Pancreas (tissue), 10 donors: Measurements from ENCODE around the gene ACADVL. TPM values are rescaled to one million over a fixed set of nuclear protein-coding genes. Genes with fewer than 3 reads are reported as not detected.
A peak's percentile ranks its signal among the peaks of the same experiment; 100 is the strongest.
"Not testable (repeated sequence)": the region's sequence is repeated elsewhere in the genome, so short reads cannot be mapped to it uniquely, and the experiment has no call there.

Source experiments
- ATAC-seq, 4 donors: fragments of 200-7000 bp; cut with Tn5 transposase; one replicate each; pipeline versions ENCODE4 v1.8.0 to v1.9.1; 2020; ENCODE audit warnings: mild to moderate bottlenecking in 4 of 4, moderate library complexity in 4 of 4
- DNase-seq, 6 donors: peaks; one replicate each; pipeline ENCODE4 v3.0.0-alpha.2; 2020
- FAIRE-seq: peaks from 2 replicates; lab custom pipeline; 2012; peaks lifted over from hg19 to GRCh38; lab: Jason Lieb, UNC
- H3K27ac ChIP-seq, 4 donors: fragments of 200-600 bp; sonication (generic); 1 replicate in 3 of 4; 2 replicates in 1 of 4; pipeline versions ENCODE4 v1.5.0 to v1.8.0; 2020
- H3K27me3 ChIP-seq, 4 donors: fragments of 200-600 bp; one replicate each; pipeline ENCODE4 v1.8.0; 2021
- H3K36me3 ChIP-seq, 3 donors: fragments of 200-600 bp; sonication (generic) in 1 of 3; one replicate each; pipeline versions ENCODE4 v1.5.0 to v1.8.0; 2020 to 2021
- H3K4me1 ChIP-seq, 3 donors: fragments of 200-600 bp; one replicate each; pipeline ENCODE4 v1.8.0; 2021
- H3K4me3 ChIP-seq, 4 donors: fragments of 200-600 bp; sonication (generic) in 2 of 4; one replicate each; pipeline versions ENCODE4 v1.5.0 to v1.8.0; 2020 to 2021
- H3K9me3 ChIP-seq, 4 donors: fragments of 200-600 bp; one replicate each; pipeline ENCODE4 v1.8.0; 2021
- WGBS, 2 donors: extraction: QIAGEN DNeasy Blood & Tissue Kit; methylation state at CpG; one replicate each; pipeline ENCODE4 v1.1.7; 2013; 5-methylcytosine and 5-hydroxymethylcytosine counted together
- intact Hi-C, 3 donors: fragments of 100-400 bp; cut with DNase I; formaldehyde crosslinking; loops; one replicate each; pipeline versions ENCODE4 v1.11.1 to v1.14.2; 2022
- polyA plus RNA-seq, 2 donors: library from polyadenylated mRNA; stranded (reverse); fragments of 200-250 nt; gene quantifications; one replicate each; pipeline ENCODE4 v1.2.3, GENCODE V29; 2013
- total RNA-seq, 6 donors: library from RNA; stranded (reverse); fragmentation: NEBNext Ultra II Directional in 4 of 6; extraction: Animal tissue kit (Norgen Biotek cat#: 25700) in 4 of 6; gene quantifications; one replicate each; pipeline versions ENCODE4 v1.2.1 to v1.2.4, GENCODE V29; 2021 to 2023
- TF ChIP-seq, protein P1 (sequence below), 4 donors: fragments of 200-600 bp; sonication (generic) in 3 of 4; IDR thresholded peaks; one replicate each; pipeline versions ENCODE4 v1.5.0 to v1.8.0; 2021; ENCODE audit warnings: antibody characterized with exemption in 4 of 4
- donor health status: healthy with polysubstance abuse.
- donor health status: DM: no; HTN: no; CAD: no; lungs with moderate emphysema.
- donor health status: DM: no; HTN: no; CAD: no.
- donor health status: control.
- donor health status: control.
- donor health status: Bipolar disorder and iron deficiency.
- donor health status: DM: yes; HTN: yes; CAD: no.
- donor health status: DM: no; HTN: no; CAD: no.
- donor health status: DM: no; HTN: no; CAD: no.
- donor health status: DM: yes; HTN: yes; CAD: no.

ACADVL gene
- total and polyA plus RNA-seq, 8 donors: 447 to 3,251 (median 629) TPM

DNA sequence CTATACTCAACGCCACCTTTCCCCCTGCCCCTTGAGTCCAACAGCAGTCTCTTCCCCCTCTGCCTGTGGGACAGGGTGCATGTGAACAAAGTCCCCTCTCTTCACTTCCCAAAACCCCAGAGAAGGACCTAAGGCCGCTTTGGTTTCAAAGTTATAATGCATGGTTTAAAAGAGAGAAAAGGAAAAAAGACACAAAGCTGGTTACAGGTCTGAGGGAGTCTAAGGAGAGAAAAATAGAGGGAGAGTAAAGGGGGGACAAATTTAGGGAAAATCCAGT lies 23.7 kb downstream of the ACADVL start:
- H3K36me3 ChIP-seq: peaks cover 0 to 4% (median 3%) of the 10 kb centered on the region in 3 donors
- intact Hi-C loops: no loop called here
- TF ChIP-seq, protein P1, sequence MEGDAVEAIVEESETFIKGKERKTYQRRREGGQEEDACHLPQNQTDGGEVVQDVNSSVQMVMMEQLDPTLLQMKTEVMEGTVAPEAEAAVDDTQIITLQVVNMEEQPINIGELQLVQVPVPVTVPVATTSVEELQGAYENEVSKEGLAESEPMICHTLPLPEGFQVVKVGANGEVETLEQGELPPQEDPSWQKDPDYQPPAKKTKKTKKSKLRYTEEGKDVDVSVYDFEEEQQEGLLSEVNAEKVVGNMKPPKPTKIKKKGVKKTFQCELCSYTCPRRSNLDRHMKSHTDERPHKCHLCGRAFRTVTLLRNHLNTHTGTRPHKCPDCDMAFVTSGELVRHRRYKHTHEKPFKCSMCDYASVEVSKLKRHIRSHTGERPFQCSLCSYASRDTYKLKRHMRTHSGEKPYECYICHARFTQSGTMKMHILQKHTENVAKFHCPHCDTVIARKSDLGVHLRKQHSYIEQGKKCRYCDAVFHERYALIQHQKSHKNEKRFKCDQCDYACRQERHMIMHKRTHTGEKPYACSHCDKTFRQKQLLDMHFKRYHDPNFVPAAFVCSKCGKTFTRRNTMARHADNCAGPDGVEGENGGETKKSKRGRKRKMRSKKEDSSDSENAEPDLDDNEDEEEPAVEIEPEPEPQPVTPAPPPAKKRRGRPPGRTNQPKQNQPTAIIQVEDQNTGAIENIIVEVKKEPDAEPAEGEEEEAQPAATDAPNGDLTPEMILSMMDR (IDR thresholded peaks at IDR 0.05): no peak
- peak overlapping the region; percentile 94 to 99 (median 96) for H3K27ac ChIP-seq
- no peaks in the 10 kb centered on the region for H3K27me3 ChIP-seq
- peaks cover 14 to 17% (median 15%) of the 10 kb centered on the region in 3 donors for H3K4me1 ChIP-seq
- no peaks in the 10 kb centered on the region for H3K9me3 ChIP-seq
- WGBS, 2 donors: 8 to 11% methylated on average over 2 of the region's 2 CpGs
- H3K4me3 ChIP-seq: peak overlapping the region; percentile 64 to 82 (median 74)
- DNase-seq (no peak), FAIRE-seq (no peak), ATAC-seq (no peak)

DNA sequence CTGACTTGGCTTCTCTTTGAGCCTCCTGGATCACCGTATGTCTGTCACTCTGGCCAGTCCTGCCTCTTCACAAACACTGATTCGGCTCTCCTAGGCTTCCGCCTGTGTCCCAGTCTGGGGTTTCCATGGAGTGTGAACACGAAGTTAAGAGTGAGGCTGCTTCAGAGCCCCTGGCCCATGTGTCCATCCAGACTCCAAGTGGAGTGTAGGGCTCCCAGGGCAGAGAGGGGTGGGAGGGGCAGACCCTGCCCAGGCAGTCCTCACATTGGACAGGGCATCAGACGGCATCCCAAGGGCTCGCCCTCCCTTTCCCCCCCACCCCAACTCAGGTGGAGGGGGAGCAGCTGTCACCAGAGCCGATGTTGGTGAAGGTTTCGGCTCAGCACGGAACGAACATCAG lies 24.1 kb downstream of the ACADVL start:
- FAIRE-seq, H3K36me3 ChIP-seq, intact Hi-C loops, H3K9me3 ChIP-seq, H3K27me3 ChIP-seq, ATAC-seq: not testable (repeated sequence)
- WGBS, 2 donors: 53 to 67% methylated on average over 10 of the region's 10 CpGs
- H3K27ac ChIP-seq: peak overlapping the region in 3 of 4 donors; percentile 94 to 99 (median 97)
- peaks cover 14 to 21% (median 16%) of the 10 kb centered on the region in 3 donors for H3K4me1 ChIP-seq
- peak in 1 of 6 donors; percentile 37 for DNase-seq
- peak overlapping the region in 2 of 4 donors; percentile 64 to 72 for H3K4me3 ChIP-seq

DNA sequence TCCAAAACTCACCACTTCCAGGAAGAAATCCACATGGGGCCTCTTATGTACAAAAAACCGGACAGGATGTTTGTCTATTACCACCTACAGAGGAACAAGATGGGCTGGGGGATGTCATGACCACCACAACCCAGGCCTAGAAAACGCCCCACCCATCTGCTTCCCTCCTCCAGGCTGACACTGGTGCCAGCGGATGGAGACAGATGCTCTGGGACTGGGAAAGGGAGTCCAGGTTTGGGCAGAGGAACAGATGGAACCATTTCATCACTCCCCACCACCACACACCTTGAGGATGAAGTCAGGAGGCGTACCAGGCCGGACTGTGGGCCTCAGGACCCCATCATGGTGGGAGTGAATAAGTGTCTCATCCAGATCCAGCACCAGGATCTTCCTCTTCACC lies 27.0 kb downstream of the ACADVL start:
- peaks cover 0 to 4% (median 0%) of the 10 kb centered on the region in 3 donors for H3K36me3 ChIP-seq
- ATAC-seq: no peak
- TF ChIP-seq, protein P1 (IDR thresholded peaks at IDR 0.05): no peak
- H3K9me3 ChIP-seq: no peaks in the 10 kb centered on the region
- no peaks in the 10 kb centered on the region for H3K27me3 ChIP-seq
- FAIRE-seq: no peak
- no peak overlapping the region for H3K4me3 ChIP-seq
- WGBS, 2 donors: 81 to 88% methylated on average over 5 of the region's 5 CpGs
- intact Hi-C loops: no loop called here
- no peak for DNase-seq
- H3K27ac ChIP-seq: no peak overlapping the region
- H3K4me1 ChIP-seq: peaks cover 6 to 23% (median 8%) of the 10 kb centered on the region in 3 donors

DNA sequence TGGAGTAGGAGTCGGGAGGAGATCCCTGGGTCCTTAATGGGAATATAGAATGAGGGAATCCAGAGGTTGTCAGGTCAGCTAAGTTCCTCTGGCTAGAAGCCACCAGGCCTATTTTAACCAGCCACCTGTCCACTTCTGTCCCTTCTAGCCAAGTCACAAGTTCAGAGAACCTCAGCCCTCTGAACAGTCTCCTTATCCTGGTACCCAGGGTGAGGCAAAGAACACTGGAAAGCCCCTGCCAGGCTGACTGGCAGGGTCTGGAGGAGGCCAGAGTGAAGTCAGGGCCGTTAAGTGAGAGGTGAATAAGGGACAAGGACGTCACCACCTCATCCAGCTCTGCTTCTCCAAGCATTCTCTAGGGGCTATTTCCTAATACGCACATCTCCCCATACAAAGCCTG lies 29.1 kb downstream of the ACADVL start:
- H3K9me3 ChIP-seq: no peaks in the 10 kb centered on the region
- intact Hi-C loops: no loop called here
- H3K27ac ChIP-seq: no peak overlapping the region
- H3K4me3 ChIP-seq: no peak overlapping the region
- no peak for DNase-seq
- TF ChIP-seq, protein P1 (IDR thresholded peaks at IDR 0.05): no peak
- H3K27me3 ChIP-seq: no peaks in the 10 kb centered on the region
- peaks cover 0 to 4% (median 0%) of the 10 kb centered on the region in 3 donors for H3K36me3 ChIP-seq
- ATAC-seq: no peak
- FAIRE-seq: no peak
- H3K4me1 ChIP-seq: peaks cover 8 to 30% (median 11%) of the 10 kb centered on the region in 3 donors
- 55 to 65% methylated on average over 4 of the region's 4 CpGs for WGBS, 2 donors

DNA sequence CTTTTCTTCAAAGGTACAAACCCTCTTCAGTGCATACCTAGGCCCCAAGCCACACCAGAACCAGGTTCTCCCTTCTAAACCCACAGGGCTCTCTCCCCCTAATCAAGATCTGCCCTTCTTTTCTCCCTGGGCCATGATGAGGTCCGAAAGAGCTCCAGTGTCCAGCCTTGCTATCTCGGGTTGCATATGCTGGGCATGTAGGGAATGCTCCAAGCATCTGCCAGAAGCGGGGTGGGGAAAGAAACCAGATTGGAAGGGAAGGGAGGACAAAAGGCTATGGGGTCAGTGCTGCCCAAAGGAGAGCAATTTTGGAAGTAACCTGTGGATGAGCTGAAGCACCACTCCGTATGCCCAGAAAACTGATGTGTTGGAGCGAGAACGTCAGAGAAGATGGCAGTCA lies 29.5 kb downstream of the ACADVL start:
- Histone ChIP-seq H3K27me3 (no peaks in the 10 kb centered on the region), H3K9me3 (no peaks in the 10 kb centered on the region), H3K36me3 (peaks cover 0 to 4% (median 0%) of the 10 kb centered on the region in 3 donors), H3K4me3 (no peak overlapping the region), H3K4me1 (peaks cover 8 to 27% (median 11%) of the 10 kb centered on the region in 3 donors), H3K27ac (no peak overlapping the region)
- intact Hi-C loops: no loop called here
- TF ChIP-seq, protein P1 (IDR thresholded peaks at IDR 0.05): no peak
- DNase-seq: no peak
- no peak for ATAC-seq
- WGBS, 2 donors: 71 to 77% methylated on average over 6 of the region's 6 CpGs
- FAIRE-seq: no peak
